Activated CD4-positive, alpha-beta T cell treated with anti-CD3 and anti-CD28 coated beads for 48 hours (primary cell): ENCODE data around the gene TDRD9.

Experiments used
- DNase-seq: peaks from one replicate; pipeline ENCODE4 v3.0.0-alpha.2; 2020

Gene TDRD9

GRCh38 chr14:103925316-103925715, 2.9 kb upstream of the TDRD9 start:
- DNase-seq = no peak

DNA sequence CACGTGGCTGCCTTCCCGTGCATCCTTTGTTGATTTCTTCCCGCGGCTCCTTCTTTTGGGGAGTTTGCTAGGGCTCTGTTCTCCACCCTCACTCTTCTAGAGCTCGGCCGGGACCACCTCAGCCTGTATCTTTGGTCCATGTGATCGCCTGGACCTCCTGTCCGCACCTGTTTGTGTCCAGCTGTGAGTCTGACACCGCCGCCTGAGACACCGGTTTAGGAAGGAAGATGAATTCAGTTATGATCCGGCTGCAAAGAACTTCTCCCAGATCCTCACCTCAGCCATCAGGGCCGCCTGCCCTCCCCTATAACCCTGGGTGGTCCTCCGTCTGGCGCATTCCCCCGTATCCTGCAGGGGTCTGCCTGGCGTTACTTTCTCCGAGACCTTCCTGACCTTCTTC, 690 bp upstream of the TDRD9 start:
- DNase-seq = no peak

GRCh38 chr14:103930051-103930604, 1.9 kb downstream of the TDRD9 start:
- DNase-seq = no peak

GRCh38 chr14:103931422-103931821, 3.2 kb downstream of the TDRD9 start:
- no peak for DNase-seq

DNA sequence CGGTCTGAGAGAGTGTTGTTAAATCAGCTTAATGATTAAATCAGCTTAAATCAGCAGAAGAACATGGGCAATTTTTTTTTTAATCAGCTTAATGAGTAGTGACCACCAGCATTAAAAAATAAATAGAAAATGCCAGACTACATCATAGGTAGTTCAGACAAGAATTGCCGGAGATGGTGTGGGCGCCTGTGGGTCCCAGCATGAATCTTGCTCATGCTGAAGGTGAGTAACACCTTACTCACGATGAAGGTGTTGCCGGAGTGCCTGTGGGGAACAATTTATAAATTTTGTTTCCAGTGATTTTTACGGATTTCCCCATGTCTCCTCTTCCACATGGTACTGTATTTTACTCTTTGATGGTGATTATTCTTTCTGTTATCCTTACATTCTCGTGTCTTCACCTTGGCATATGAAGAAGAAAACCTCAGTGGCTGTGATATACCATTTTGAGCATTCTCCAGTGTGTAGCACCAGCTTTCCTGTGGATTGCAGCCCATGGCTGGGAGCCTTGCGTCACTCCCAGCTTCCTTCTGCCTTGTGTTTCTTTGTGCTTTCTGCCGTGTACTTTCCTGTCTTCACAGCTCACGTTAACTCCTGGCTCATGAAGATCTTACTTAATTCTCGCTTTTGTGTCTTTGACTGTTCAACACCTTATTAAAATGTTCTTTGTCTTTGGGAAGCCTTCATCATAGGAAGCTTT, 4.7 kb downstream of the TDRD9 start:
- peak; percentile 18 for DNase-seq

GRCh38 chr14:103935102-103935501, 6.8 kb downstream of the TDRD9 start:
- no peak for DNase-seq

DNA sequence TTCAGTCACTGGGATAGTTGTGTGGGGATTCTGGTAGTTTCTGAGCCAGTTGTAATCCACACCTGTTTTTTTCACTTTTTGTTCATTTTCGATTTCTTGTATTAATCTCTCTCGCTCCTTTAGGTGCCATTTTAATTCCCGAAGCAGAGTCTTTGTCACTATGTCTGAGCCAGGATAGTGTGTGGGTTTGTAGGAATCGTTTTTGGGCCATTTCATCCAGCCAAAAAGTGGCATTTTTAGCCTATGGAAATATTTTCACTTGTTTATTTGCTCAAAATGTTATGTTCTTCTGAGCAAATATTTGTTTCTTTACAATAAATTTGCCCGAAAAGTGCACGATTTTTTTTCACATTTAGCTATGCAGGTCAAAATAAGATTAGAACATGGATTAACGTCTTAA, 13.2 kb downstream of the TDRD9 start:
- no peak for DNase-seq

GRCh38 chr14:103941973-103942736, 13.9 kb downstream of the TDRD9 start, which contains the start of gene RD3L:
Gene RD3L (minus strand): TSS chr14:103942529. CDS start chr14:103941695, 834 bp downstream.
- DNase-seq = no peak

GRCh38 chr14:103943673-103944072, 15.4 kb downstream of the TDRD9 start:
- no peak for DNase-seq

DNA sequence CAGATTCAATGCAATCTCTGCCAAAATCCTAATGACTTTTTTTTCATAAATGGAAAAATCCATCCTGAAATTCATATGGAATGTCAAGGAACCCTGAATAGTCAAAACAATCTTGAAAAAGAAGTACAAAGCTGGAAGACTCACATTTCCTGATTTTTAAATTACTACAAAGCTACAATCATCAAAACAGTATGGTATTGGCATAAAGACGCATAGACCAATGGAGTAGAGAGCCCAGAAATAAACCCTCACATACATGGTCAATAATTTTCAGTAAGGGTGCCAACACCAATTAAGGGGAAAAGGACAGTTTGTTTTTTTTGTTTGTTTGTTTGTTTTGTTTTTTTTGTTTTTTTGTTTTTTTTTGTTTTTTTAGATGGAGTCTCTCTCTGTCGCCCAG, 18.7 kb downstream of the TDRD9 start:
- DNase-seq = no peak

- DNase-seq = no peak
These were observed 20.2 kb downstream of the TDRD9 start for GRCh38 chr14:103948442-103948841.

- DNase-seq = no peak
These were observed 21.0 kb downstream of the TDRD9 start for GRCh38 chr14:103949131-103949790.

- DNase-seq = no peak
These were observed 32.3 kb downstream of the TDRD9 start for GRCh38 chr14:103960457-103961055.

DNA sequence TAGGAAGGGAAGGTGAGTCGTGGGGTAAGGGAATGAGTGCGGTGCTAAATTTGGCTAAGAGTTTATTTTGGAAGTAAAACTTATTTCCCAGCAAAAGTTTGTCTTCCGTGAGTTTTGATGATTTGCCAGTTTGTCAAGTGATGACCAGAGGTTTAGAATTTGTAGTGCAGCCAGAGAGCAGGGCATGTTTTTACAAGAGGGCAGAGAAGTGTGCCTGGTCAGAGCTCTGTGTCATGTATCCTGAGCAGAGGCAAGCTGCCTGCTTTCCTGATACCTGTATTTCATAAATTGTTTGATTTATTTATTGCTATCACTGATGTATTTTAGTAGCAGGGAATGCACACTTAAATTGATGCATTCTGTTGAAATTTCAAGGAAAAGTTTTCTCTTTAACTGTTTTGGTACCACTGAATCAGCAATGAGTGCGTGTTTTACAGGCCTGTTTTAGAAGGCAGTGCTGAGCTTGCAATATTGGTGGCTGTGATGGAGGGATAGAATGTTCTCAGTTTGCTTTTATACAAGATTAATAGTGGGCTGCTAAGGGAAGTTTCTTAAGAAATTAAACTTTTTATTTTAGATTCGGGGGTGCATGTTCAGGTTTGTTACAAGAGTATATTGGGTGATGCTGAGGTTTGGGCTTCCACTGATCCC, 33.8 kb downstream of the TDRD9 start:
- no peak for DNase-seq

DNA sequence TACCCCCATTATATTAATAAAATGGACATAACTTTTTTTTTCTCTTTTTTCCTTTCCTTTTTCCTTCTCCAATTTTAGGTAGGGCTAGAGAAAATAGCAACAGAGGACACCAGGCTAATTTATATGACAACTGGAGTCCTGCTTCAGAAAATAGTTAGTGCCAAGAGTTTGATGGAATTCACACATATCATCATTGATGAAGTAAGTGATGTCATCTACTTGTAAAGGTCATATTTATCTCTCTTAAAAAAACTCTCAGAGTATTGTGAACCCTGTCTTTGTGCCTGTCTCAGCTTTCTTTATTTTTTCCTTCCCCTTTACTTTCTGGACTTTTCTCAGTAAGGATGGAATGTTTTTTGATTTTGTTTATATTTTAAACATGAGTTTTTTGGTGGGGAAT, 38.4 kb downstream of the TDRD9 start:
- no peak for DNase-seq

GRCh38 chr14:103969961-103970360, 41.7 kb downstream of the TDRD9 start:
- DNase-seq = no peak

DNA sequence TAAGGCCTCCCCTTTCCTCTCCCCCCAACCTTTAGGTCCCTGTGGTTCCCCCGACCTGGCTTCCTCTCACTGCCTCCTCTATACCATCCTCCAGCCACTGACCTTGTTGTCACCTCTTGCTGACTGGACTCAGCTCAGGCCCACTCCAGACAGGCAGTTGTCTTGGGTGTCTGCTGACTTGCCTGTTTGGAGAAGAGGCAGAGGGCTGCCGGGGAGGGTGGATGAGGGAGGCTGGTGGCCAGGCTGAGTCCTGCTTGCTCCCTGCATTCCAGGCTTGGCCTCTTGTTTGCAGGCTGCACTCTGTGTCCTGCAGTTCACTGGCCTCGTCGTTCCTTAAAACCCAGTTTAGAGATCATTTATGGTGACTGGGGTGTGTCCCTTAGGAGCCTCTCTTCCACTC, 45.1 kb downstream of the TDRD9 start:
- no peak for DNase-seq

- DNase-seq = no peak
These were observed 46.3 kb downstream of the TDRD9 start for GRCh38 chr14:103974575-103974974.

- peak; percentile 22 for DNase-seq
These were observed 52.5 kb downstream of the TDRD9 start for GRCh38 chr14:103980623-103981238.

GRCh38 chr14:103984196-103984595, 55.9 kb downstream of the TDRD9 start:
- DNase-seq = no peak

- DNase-seq = no peak
These were observed 60.8 kb downstream of the TDRD9 start for GRCh38 chr14:103989034-103989433.

- no peak for DNase-seq
These were observed 61.7 kb downstream of the TDRD9 start for GRCh38 chr14:103989964-103990363.
